ENCODE data around the gene ACCSL. TPM values are rescaled to one million over a fixed set of nuclear protein-coding genes. Genes with fewer than 3 reads are reported as not detected.

ACCSL gene
- total RNA-seq, 1 experiment from 2014 or later: not detected

- DNase-seq (no peak), ATAC-seq (no peak)
- Histone ChIP-seq H3K4me1 (ENCODE audit: insufficient read depth, low read length) (no peaks in the 10 kb centered on the region), H3K27ac (ENCODE audit: low read length) (no peak overlapping the region), H3K9ac (ENCODE audit: low read length) (no peak overlapping the region), H2AFZ (ENCODE audit: low read length) (no peak overlapping the region), H3K9me3 (ENCODE audit: low read length) (no peaks in the 10 kb centered on the region), H4K20me1 (ENCODE audit: low read length) (no peaks in the 10 kb centered on the region), H3F3A (ENCODE audit: low read length, unreplicated experiment) (no peaks in the 10 kb centered on the region), H3K27me3 (ENCODE audit: low read length) (0 out of 2 replicates have a peak, but pooled peaks cover 6% of the 10 kb centered on the region), H3K9me2 (replicated peaks; ENCODE audit: low read length) (no peaks in the 10 kb centered on the region), H3K79me2 (ENCODE audit: low read length) (no peaks in the 10 kb centered on the region), H3K4me3 (ENCODE audit: low read length) (no peak overlapping the region), H3K36me3 (ENCODE audit: low read depth, low read length) (no peaks in the 10 kb centered on the region), H3K4me2 (ENCODE audit: low read length) (no peak overlapping the region)
- CTCF ChIA-PET: no interaction called here
- intact Hi-C loops (cut with micrococcal nuclease): no loop called here
- TF ChIP-seq CTCF (conservative IDR thresholded peaks at IDR 0.05; ENCODE audit: low read depth, low read length): no peak
- no peak for TF ChIP-seq EZH2phosphoT487 (IDR thresholded peaks at IDR 0.05; ENCODE audit: borderline replicate concordance, low read length)
- BruUV-seq (replicated peaks): no TSS peak
- POLR2A ChIA-PET (ENCODE audit: unreplicated experiment): no interaction called here
Observed at GRCh38 chr11:44088871-44089270, 41.1 kb downstream of the ACCSL start.

GRCh38 chr11:44090539-44090938, 42.8 kb downstream of the ACCSL start:
- DNase-seq (no peak), ATAC-seq (no peak)
- no peaks in the 10 kb centered on the region for H3K9me3 ChIP-seq (ENCODE audit: low read length)
- H3K9me2 ChIP-seq (replicated peaks; ENCODE audit: low read length): no peaks in the 10 kb centered on the region
- H3K4me3 ChIP-seq (ENCODE audit: low read length): no peak overlapping the region
- no peak overlapping the region for H3K9ac ChIP-seq (ENCODE audit: low read length)
- no peak overlapping the region for H3K4me2 ChIP-seq (ENCODE audit: low read length)
- CTCF ChIA-PET: no interaction called here
- TF ChIP-seq EZH2phosphoT487 (IDR thresholded peaks at IDR 0.05; ENCODE audit: borderline replicate concordance, low read length) (no peak), CTCF (conservative IDR thresholded peaks at IDR 0.05; ENCODE audit: low read depth, low read length) (no peak), EZH2 (IDR thresholded peaks at IDR 0.05; ENCODE audit: low read length, unreplicated experiment) (no peak)
- intact Hi-C loops (cut with micrococcal nuclease): no loop called here
- 0 out of 2 replicates have a peak, but pooled peaks cover 6% of the 10 kb centered on the region for H3K27me3 ChIP-seq (ENCODE audit: low read length)
- no peaks in the 10 kb centered on the region for H3F3A ChIP-seq (ENCODE audit: low read length, unreplicated experiment)
- H2AFZ ChIP-seq (ENCODE audit: low read length): no peak overlapping the region
- no peaks in the 10 kb centered on the region for H3K4me1 ChIP-seq (ENCODE audit: insufficient read depth, low read length)
- H4K20me1 ChIP-seq (ENCODE audit: low read length): no peaks in the 10 kb centered on the region
- no TSS peak for BruUV-seq (replicated peaks)
- H3K79me2 ChIP-seq (ENCODE audit: low read length): no peaks in the 10 kb centered on the region
- POLR2A ChIA-PET (ENCODE audit: unreplicated experiment): no interaction called here
- no peak overlapping the region for H3K27ac ChIP-seq (ENCODE audit: low read length)
- no peaks in the 10 kb centered on the region for H3K36me3 ChIP-seq (ENCODE audit: low read depth, low read length)

GRCh38 chr11:44094260-44094868, 46.6 kb downstream of the ACCSL start:
- Histone ChIP-seq H3F3A (ENCODE audit: low read length, unreplicated experiment) (no peaks in the 10 kb centered on the region), H3K79me2 (ENCODE audit: low read length) (peaks cover 31% of the 10 kb centered on the region), H3K27ac (ENCODE audit: low read length) (no peak overlapping the region), H3K4me2 (ENCODE audit: low read length) (no peak overlapping the region), H3K27me3 (ENCODE audit: low read length) (0 out of 2 replicates have a peak, but pooled peaks cover 6% of the 10 kb centered on the region), H4K20me1 (ENCODE audit: low read length) (peaks cover 10% of the 10 kb centered on the region; the same call in 1 of the 2 replicates), H3K4me1 (ENCODE audit: insufficient read depth, low read length) (peaks cover 16% of the 10 kb centered on the region), H3K9me3 (ENCODE audit: low read length) (no peaks in the 10 kb centered on the region), H2AFZ (ENCODE audit: low read length) (no peak overlapping the region), H3K4me3 (ENCODE audit: low read length) (no peak overlapping the region), H3K9ac (ENCODE audit: low read length) (no peak overlapping the region), H3K9me2 (replicated peaks; ENCODE audit: low read length) (no peaks in the 10 kb centered on the region), H3K36me3 (ENCODE audit: low read depth, low read length) (no peaks in the 10 kb centered on the region)
- ATAC-seq: peak; percentile 50
- BruUV-seq (replicated peaks): no TSS peak
- ChIA-PET CTCF (interaction anchor here (0.6 to 1.5 kb wide), 5 partner anchors 26 to 787 kb away, joined by 3 to 6 read pairs (median 4); partner anchors contain the start of gene ACCS), POLR2A (ENCODE audit: unreplicated experiment) (interaction anchor here (0.6 kb wide), 1 partner anchor 178 kb away, joined by 3 read pairs; no protein-coding TSS in a partner anchor)
- intact Hi-C loops (cut with micrococcal nuclease): loop anchor here (1.0 kb wide), 1 partner anchor 444 kb away; no protein-coding TSS in a partner anchor
- no peak for TF ChIP-seq EZH2 (IDR thresholded peaks at IDR 0.05; ENCODE audit: low read length, unreplicated experiment)
- TF ChIP-seq CTCF (conservative IDR thresholded peaks at IDR 0.05; ENCODE audit: low read depth, low read length): peak; percentile 81
- TF ChIP-seq EZH2phosphoT487 (IDR thresholded peaks at IDR 0.05; ENCODE audit: borderline replicate concordance, low read length): no peak
- DNase-seq: peak; percentile 88
